SU-DHL-6 (cell line): Measurements from ENCODE around the gene LRFN2.

Experiments used
- EZH2phosphoT487 ChIP-seq: fragments of 200-600 bp; sonication (generic), shearing (Covaris generic); conservative IDR thresholded peaks from 2 replicates; pipeline ENCODE4 v1.6.1; 2018; ENCODE audit warnings: mild to moderate bottlenecking, antibody characterized with exemption, low read length, moderate library complexity, mixed read lengths
- TF ChIP-seq, protein P1 (sequence below): fragments of 200-600 bp; sonication (generic); IDR thresholded peaks from one replicate; pipeline ENCODE4 v1.5.1; 2017; ENCODE audit warnings: antibody characterized with exemption, mild to moderate bottlenecking, low read length, moderate library complexity; ENCODE audit not compliant: insufficient read depth, poor library complexity, severe bottlenecking

DNA sequence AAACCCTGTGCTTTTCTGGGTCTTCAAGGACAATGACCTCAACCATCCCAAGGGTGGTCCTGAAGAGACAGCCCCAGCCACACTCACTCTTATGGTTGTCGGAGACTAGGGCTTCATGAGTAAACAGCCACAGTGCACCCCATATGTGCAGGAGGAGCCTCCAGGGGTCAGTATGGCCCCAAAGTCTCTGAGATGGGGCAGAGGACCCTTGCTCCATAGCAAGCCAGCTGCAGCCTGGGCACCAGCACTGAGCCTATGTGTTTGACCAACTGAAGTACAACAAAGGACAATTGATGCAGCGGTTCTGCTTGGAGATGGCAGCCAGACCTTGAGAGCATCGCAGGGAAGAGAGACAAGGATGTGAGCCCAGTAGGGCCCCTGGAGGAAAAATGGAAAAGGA lies 112.2 kb downstream of the LRFN2 start:
- TF ChIP-seq, protein P1, sequence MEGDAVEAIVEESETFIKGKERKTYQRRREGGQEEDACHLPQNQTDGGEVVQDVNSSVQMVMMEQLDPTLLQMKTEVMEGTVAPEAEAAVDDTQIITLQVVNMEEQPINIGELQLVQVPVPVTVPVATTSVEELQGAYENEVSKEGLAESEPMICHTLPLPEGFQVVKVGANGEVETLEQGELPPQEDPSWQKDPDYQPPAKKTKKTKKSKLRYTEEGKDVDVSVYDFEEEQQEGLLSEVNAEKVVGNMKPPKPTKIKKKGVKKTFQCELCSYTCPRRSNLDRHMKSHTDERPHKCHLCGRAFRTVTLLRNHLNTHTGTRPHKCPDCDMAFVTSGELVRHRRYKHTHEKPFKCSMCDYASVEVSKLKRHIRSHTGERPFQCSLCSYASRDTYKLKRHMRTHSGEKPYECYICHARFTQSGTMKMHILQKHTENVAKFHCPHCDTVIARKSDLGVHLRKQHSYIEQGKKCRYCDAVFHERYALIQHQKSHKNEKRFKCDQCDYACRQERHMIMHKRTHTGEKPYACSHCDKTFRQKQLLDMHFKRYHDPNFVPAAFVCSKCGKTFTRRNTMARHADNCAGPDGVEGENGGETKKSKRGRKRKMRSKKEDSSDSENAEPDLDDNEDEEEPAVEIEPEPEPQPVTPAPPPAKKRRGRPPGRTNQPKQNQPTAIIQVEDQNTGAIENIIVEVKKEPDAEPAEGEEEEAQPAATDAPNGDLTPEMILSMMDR: no peak
- TF ChIP-seq EZH2phosphoT487: no peak
